ENCODE measurements around the gene SPESP1.

- TF ChIP-seq CTCF (IDR thresholded peaks at IDR 0.05) (no peak), POLR2A (IDR thresholded peaks at IDR 0.05) (no peak)
Measured at GRCh38 chr15:68983961-68984481, 53.7 kb downstream of the SPESP1 start.

All from ovary (tissue), 3 donors.